ENCODE measurements around the gene EXOC7. TPM values are rescaled to one million over a fixed set of nuclear protein-coding genes. Genes with fewer than 3 reads are reported as not detected.
A peak's percentile ranks its signal among the peaks of the same experiment; 100 is the strongest.
"Not testable (repeated sequence)": the region's sequence is repeated elsewhere in the genome, so short reads cannot be mapped to it uniquely, and the experiment has no call there.

Gene EXOC7
- total and polyA plus RNA-seq, 5 experiments from 2014 or later = 46.0 to 210 (median 62.6) TPM

GRCh38 chr17:76054112-76054476 lies 49.5 kb downstream of the EXOC7 start:
- Mint-ChIP-seq H3K4me3 (no peak overlapping the region), H3K9me3 (no peaks in the 10 kb centered on the region)
- no peak for DNase-seq

GRCh38 chr17:76053246-76054111 lies 50.1 kb downstream of the EXOC7 start:
- H3K9me3 Mint-ChIP-seq = no peaks in the 10 kb centered on the region
- H3K36me3 Mint-ChIP-seq = peaks cover 4 to 95% (median 19%) of the 10 kb centered on the region in 3 donors
- no peaks in the 10 kb centered on the region for H3K27me3 Mint-ChIP-seq
- peak overlapping the region in 5 of 10 donors; percentile 24 to 75 (median 25) for H3K27ac Mint-ChIP-seq
- peak overlapping the region in 1 of 10 donors; percentile 38 for H3K4me3 Mint-ChIP-seq
- H3K4me1 Mint-ChIP-seq = peaks cover 10 to 30% (median 22%) of the 10 kb centered on the region in 4 donors
- no peak for ATAC-seq
- no peak for DNase-seq
- POLR2A ChIA-PET = interaction anchor here (0.6 to 1.6 kb wide), 4 partner anchors 22 to 37 kb away, joined by 3 to 5 read pairs (median 4); partner anchors contain the start of gene EVPL

More at GRCh38 chr17:76054112-76054476, 49.5 kb downstream of the EXOC7 start:
- H3K36me3 Mint-ChIP-seq = peaks cover 4 to 95% (median 22%) of the 10 kb centered on the region in 3 donors
- POLR2A ChIA-PET = interaction anchor here (0.8 to 1.6 kb wide), 3 partner anchors 16 to 37 kb away, joined by 3 to 5 read pairs (median 3); no protein-coding TSS in a partner anchor
- peak overlapping the region in 3 of 10 donors; percentile 24 to 75 (median 35) for H3K27ac Mint-ChIP-seq
- no peak for ATAC-seq
- H3K27me3 Mint-ChIP-seq = no peaks in the 10 kb centered on the region
- peaks cover 5 to 23% (median 18%) of the 10 kb centered on the region in 4 donors for H3K4me1 Mint-ChIP-seq

DNA sequence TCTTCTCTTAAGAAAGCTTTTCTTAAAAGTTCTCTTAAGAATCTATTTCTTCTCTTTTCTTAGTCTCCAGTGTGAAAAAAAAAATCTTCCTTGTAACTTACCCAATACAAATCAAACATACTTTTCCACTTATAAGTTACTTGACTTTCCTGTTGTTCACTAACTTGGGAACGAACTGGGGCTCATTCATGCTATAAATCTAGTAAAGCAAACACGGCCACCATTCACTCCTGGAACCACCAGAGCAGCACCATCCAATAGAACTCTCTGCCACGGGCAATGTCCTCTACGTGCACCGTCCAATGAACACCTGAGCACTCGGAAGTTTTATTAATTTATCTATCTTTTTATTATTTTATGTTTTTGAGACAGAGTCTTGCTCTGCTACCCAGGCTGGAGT lies 52.0 kb downstream of the EXOC7 start:
- POLR2A ChIA-PET = interaction anchor here (1.5 kb wide), 1 partner anchor 23 kb away, joined by 3 read pairs; no protein-coding TSS in a partner anchor
- Mint-ChIP-seq H3K4me3 (no peak overlapping the region), H3K27ac (peak overlapping the region in 4 of 10 donors; percentile 1 to 70 (median 56)), H3K9me3 (no peaks in the 10 kb centered on the region), H3K27me3 (no peaks in the 10 kb centered on the region), H3K4me1 (peaks cover 10 to 32% (median 26%) of the 10 kb centered on the region in 4 donors), H3K36me3 (peaks cover 12 to 86% (median 13%) of the 10 kb centered on the region in 3 donors)
- DNase-seq (no peak), ATAC-seq (no peak)

DNA sequence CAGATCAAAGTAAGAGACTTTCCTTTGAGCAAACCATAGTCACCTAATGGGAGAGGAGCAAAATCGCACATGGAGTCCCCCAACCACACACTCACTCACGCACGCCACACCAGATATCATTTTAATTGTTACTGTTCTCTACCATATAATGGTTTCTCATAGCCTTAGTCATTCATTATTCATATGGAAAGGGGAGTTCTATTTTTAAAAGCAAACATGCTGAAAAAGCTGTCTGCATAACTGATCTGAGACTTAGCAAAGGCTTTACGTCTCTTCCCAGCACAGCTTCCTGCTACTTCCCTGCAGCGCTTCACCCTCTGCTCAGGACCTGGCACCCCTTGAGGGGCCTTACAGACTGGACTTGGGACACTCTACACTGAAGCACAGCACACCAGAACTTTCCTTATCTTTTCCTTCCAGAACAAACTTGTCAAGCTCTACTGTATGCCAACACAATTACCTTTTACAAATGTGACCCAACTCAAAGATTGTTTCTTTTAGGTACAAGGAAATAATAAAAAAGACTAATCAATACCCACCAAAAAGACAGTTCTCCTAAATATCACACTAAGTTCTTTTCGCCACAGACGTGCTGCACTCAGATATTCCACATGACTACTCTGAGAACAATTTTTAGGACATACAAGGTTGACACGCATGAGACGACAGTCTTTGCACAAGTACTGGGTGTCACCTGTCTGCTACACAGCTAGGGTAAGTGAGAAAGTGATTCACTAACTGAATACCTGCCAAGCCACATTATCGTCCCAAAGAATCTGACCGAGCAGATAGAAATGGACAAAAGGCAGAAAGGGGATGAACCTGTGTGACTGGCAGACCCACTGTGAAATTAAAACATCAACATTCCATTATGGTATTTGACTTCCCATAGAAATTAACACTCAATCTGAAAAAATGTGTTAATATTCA lies 52.8 kb downstream of the EXOC7 start:
- peak overlapping the region in 8 of 10 donors; percentile 34 to 85 (median 75) for H3K27ac Mint-ChIP-seq
- H3K9me3 Mint-ChIP-seq = no peaks in the 10 kb centered on the region
- POLR2A ChIA-PET = interaction anchor here (1.5 kb wide), 1 partner anchor 22 kb away, joined by 3 read pairs; no protein-coding TSS in a partner anchor
- H3K4me3 Mint-ChIP-seq = no peak overlapping the region
- peaks cover 10 to 30% (median 25%) of the 10 kb centered on the region in 4 donors for H3K4me1 Mint-ChIP-seq
- ATAC-seq (no peak), DNase-seq (no peak)
- no peaks in the 10 kb centered on the region for H3K27me3 Mint-ChIP-seq
- peaks cover 8 to 86% (median 12%) of the 10 kb centered on the region in 3 donors for H3K36me3 Mint-ChIP-seq

- Mint-ChIP-seq H3K9me3 (no peaks in the 10 kb centered on the region), H3K27me3 (no peaks in the 10 kb centered on the region), H3K27ac (peak overlapping the region in 8 of 10 donors; percentile 73 to 90 (median 82)), H3K4me1 (peaks cover 10 to 30% (median 25%) of the 10 kb centered on the region in 4 donors), H3K36me3 (peaks cover 8 to 87% (median 12%) of the 10 kb centered on the region in 3 donors), H3K4me3 (no peak overlapping the region)
- no peak for DNase-seq
- no peak for ATAC-seq
- POLR2A ChIA-PET = interaction anchor here (1.2 to 1.5 kb wide), 3 partner anchors 15 to 36 kb away, joined by 3 to 5 read pairs (median 5); no protein-coding TSS in a partner anchor
Measured at GRCh38 chr17:76049836-76050537, 53.6 kb downstream of the EXOC7 start.

- POLR2A ChIA-PET = interaction anchor here (1.2 kb wide), 2 partner anchors 16 to 35 kb away, joined by 5 read pairs; no protein-coding TSS in a partner anchor
- Mint-ChIP-seq H3K27ac (peak overlapping the region; percentile 45 to 95 (median 84)), H3K27me3 (no peaks in the 10 kb centered on the region), H3K4me1 (peaks cover 10 to 30% (median 25%) of the 10 kb centered on the region in 4 donors), H3K9me3 (no peaks in the 10 kb centered on the region), H3K36me3 (peaks cover 11 to 87% (median 13%) of the 10 kb centered on the region in 3 donors), H3K4me3 (peak overlapping the region in 2 of 10 donors; percentile 8 to 44)
- DNase-seq (no peak), ATAC-seq (no peak)
Measured at GRCh38 chr17:76049239-76049638, 54.3 kb downstream of the EXOC7 start.

DNA sequence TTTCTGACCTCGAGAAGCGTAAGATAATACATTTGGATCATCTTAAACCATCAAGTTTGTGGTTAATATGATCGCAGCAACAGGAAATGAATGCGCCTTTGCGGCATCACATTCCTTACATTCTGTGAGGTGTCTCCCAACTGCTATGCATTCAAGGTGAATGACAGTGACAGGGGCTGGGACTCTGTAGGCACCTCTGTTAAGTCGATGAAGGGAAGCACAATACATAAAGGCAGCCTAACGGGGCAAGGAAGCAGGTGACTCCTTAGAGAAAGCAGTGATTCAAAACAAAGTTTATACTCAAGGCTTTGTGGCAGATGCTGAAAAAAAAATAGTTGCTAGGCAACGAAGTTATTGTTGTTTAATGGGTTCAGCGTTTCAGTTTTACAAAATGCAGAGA lies 54.9 kb downstream of the EXOC7 start:
- H3K27me3 Mint-ChIP-seq = no peaks in the 10 kb centered on the region
- H3K27ac Mint-ChIP-seq = peak overlapping the region; percentile 36 to 95 (median 84)
- POLR2A ChIA-PET = interaction anchor here (1.2 kb wide), 2 partner anchors 16 to 34 kb away, joined by 5 read pairs; no protein-coding TSS in a partner anchor
- peak overlapping the region in 1 of 10 donors; percentile 8 for H3K4me3 Mint-ChIP-seq
- H3K4me1 Mint-ChIP-seq = peaks cover 10 to 30% (median 24%) of the 10 kb centered on the region in 4 donors
- DNase-seq (peak in 3 of 10 donors; percentile 7 to 58 (median 57)), ATAC-seq (peak; percentile 79 to 87)
- no peaks in the 10 kb centered on the region for H3K9me3 Mint-ChIP-seq
- H3K36me3 Mint-ChIP-seq = peaks cover 15 to 87% (median 19%) of the 10 kb centered on the region in 3 donors

DNA sequence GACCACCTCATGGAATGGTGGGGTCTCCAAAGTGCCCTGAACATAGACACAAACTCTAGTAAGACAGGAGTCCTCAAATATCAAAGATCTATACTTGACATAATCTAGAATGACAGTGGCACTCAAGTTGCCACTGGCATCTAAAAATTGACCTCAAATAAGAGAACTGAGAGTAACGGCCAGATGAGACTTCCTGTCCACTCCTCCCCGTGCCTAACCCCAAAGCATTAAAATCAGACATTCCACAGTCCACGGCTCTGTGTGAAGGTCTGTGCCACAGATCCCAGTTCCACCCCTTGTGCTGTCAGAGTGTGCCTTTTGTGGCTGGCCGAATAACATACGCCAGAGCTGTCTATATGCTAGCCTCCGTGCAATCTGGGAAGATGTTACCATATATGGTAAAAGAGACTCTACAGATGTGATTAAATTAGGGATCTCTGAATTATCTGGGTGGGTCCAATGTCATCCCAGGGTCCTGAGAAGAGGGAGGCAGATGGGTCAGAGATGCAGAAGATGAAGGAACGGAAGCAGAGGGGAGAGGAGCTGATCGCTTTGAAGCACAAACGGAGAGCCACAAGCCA lies 55.5 kb downstream of the EXOC7 start:
- ATAC-seq = no peak
- H3K9me3 Mint-ChIP-seq = no peaks in the 10 kb centered on the region
- H3K27ac Mint-ChIP-seq = peak overlapping the region; percentile 31 to 95 (median 81)
- H3K27me3 Mint-ChIP-seq = no peaks in the 10 kb centered on the region
- no peak overlapping the region for H3K4me3 Mint-ChIP-seq
- peaks cover 10 to 30% (median 23%) of the 10 kb centered on the region in 4 donors for H3K4me1 Mint-ChIP-seq
- POLR2A ChIA-PET = interaction anchor here (2.4 kb wide), 1 partner anchor 9 kb away, joined by 5 read pairs; no protein-coding TSS in a partner anchor
- peaks cover 16 to 87% (median 19%) of the 10 kb centered on the region in 3 donors for H3K36me3 Mint-ChIP-seq
- no peak for DNase-seq

GRCh38 chr17:76046064-76046463 lies 57.5 kb downstream of the EXOC7 start:
- Mint-ChIP-seq H3K36me3 (peaks cover 12 to 86% (median 19%) of the 10 kb centered on the region in 3 donors), H3K27ac (no peak overlapping the region), H3K4me1 (peaks cover 10 to 24% (median 20%) of the 10 kb centered on the region in 4 donors), H3K27me3 (no peaks in the 10 kb centered on the region), H3K4me3 (no peak overlapping the region), H3K9me3 (no peaks in the 10 kb centered on the region)
- POLR2A ChIA-PET = interaction anchor here (0.6 to 2.4 kb wide), 6 partner anchors 11 to 64 kb away, joined by 3 to 7 read pairs (median 4); no protein-coding TSS in a partner anchor
- DNase-seq (no peak), ATAC-seq (no peak)

DNA sequence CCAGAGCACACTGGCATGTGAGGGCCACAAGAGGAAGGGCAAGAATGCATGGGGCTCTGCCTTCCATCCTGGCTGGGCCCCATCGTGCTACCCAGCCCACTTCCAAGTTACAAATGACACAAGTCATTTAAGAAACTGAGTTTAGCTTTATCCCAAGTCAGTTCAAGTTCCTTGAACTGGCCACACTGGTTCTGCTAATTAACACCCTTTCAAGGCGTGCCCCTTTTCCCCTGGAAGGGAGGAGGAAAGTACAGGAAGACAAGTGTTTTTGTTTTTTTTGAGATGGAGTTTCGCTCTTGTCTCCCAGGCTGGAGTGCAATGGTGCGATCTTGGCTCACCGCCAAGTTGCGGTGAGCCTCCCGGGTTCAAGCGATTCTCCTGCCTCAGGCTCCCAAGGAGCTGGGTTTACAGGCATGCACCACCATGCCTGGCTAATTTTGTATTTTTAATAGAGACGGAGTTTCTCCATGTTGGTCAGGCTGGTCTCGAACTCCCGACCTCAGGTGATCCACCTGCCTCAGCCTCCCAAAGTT lies 59.0 kb downstream of the EXOC7 start:
- not testable (repeated sequence) for DNase-seq, H3K27me3 Mint-ChIP-seq, H3K9me3 Mint-ChIP-seq, H3K4me3 Mint-ChIP-seq, ATAC-seq
- POLR2A ChIA-PET = interaction anchor here (0.9 kb wide), 1 partner anchor 31 kb away, joined by 3 read pairs; no protein-coding TSS in a partner anchor
- Mint-ChIP-seq H3K4me1 (peaks cover 8 to 18% (median 14%) of the 10 kb centered on the region in 4 donors), H3K36me3 (peaks cover 14 to 87% (median 20%) of the 10 kb centered on the region in 3 donors), H3K27ac (peak overlapping the region in 5 of 10 donors; percentile 57 to 86 (median 64))
